ENCODE results near the gene IL32. TPM values are rescaled to one million over a fixed set of nuclear protein-coding genes. Genes with fewer than 3 reads are reported as not detected.

IL32 gene
- total RNA-seq, 4 donors from 2014 or later = 8.4 to 21.1 (median 13.1) TPM

DNA sequence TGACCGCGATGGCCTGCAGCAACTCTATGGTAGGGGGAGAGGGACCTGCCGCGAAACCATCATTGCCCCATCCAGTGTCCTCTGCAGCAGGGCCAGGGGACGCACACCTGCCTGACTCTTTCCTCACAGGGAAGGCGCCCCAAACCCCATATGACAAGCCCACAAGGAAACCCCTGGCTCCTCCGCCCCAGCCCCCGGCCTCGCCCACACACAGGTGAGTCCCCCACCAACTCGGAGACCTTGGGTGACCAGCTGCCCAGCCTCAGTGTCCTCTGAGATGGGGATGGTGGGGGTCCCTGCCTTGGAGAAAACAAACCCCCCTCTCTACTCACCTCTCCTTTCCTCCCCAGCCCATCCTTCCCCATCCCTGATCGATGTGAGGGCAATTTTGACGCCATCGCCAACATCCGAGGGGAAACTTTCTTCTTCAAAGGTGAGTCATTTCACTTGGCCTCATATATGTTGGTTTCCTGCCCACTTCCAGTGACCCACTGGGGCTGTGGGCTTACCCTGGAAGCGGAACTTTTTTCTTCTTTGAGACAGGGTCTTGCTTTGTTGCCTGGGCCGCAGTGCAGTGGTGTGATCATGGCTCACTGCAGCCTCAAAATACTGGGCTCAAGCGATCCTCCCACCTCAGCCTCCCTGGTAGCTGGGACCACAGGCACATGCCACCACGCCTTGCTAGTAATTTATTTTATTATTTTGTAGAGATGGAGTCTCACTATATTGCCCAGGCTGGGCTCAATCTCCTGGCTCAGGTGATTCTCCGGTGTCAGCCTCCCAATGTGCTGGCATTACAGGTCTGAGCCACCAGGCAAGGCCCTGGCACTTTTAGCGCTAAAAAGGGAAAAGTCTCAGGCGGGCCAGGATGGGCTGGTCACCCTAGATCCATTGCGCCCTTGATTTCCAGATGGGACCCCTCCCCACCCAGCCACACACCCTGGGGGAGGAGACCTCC is 8.0 kb upstream of the IL32 start:
- TF ChIP-seq, protein P1, sequence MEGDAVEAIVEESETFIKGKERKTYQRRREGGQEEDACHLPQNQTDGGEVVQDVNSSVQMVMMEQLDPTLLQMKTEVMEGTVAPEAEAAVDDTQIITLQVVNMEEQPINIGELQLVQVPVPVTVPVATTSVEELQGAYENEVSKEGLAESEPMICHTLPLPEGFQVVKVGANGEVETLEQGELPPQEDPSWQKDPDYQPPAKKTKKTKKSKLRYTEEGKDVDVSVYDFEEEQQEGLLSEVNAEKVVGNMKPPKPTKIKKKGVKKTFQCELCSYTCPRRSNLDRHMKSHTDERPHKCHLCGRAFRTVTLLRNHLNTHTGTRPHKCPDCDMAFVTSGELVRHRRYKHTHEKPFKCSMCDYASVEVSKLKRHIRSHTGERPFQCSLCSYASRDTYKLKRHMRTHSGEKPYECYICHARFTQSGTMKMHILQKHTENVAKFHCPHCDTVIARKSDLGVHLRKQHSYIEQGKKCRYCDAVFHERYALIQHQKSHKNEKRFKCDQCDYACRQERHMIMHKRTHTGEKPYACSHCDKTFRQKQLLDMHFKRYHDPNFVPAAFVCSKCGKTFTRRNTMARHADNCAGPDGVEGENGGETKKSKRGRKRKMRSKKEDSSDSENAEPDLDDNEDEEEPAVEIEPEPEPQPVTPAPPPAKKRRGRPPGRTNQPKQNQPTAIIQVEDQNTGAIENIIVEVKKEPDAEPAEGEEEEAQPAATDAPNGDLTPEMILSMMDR (IDR thresholded peaks at IDR 0.05; ENCODE audit: low read depth) = no peak

DNA sequence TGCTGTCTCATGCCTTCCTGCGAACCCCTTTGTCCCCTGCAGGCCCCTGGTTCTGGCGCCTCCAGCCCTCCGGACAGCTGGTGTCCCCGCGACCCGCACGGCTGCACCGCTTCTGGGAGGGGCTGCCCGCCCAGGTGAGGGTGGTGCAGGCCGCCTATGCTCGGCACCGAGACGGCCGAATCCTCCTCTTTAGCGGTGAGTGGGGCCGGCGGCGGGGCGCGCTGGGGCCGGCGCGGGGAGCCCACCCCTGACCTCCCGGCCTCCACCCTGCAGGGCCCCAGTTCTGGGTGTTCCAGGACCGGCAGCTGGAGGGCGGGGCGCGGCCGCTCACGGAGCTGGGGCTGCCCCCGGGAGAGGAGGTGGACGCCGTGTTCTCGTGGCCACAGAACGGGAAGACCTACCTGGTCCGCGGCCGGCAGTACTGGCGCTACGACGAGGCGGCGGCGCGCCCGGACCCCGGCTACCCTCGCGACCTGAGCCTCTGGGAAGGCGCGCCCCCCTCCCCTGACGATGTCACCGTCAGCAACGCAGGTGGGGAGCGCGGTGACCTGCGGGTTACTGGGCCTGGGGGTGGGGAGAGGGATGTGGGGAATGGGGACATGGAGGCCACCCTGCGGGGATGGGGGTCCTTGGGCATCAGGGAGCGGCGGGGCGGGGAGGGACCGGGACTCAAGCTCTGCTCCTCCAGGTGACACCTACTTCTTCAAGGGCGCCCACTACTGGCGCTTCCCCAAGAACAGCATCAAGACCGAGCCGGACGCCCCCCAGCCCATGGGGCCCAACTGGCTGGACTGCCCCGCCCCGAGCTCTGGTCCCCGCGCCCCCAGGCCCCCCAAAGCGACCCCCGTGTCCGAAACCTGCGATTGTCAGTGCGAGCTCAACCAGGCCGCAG is 7.1 kb upstream of the IL32 start:
- TF ChIP-seq, protein P1 (IDR thresholded peaks at IDR 0.05; ENCODE audit: low read depth) = no peak

DNA sequence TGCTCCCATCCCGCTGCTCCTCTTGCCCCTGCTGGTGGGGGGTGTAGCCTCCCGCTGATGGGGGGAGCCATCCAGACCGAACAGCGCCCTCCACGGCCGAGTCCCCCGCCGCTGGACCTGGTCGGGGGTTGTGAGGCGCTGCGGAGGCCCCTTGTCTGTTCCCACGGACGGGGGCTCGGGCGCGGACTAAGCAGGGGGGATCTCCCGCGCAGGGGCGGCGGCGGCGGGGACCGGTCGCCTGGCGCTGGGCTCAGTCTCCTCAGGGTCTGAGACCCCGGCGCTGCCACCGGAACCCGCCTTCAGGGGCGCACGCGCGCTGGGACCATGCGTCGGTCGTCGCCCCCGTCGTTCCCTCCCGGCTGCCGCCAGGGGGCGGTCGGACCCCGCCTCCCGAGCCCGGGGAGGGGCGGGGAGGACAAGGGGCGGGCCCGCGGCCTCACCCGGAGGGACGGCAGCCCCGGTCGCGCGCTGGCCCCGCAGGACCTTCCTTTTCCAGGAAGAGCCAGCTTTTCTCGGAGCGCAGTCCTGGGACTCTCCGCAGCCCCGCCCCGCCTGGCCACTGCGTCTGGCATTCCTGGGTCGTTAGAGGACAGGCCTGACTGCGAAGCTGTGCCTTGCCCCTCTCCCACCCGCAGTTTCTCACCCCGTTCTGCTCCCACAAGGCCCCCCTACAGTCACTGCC is 6.3 kb upstream of the IL32 start:
- TF ChIP-seq, protein P1 (IDR thresholded peaks at IDR 0.05; ENCODE audit: low read depth) = no peak

DNA sequence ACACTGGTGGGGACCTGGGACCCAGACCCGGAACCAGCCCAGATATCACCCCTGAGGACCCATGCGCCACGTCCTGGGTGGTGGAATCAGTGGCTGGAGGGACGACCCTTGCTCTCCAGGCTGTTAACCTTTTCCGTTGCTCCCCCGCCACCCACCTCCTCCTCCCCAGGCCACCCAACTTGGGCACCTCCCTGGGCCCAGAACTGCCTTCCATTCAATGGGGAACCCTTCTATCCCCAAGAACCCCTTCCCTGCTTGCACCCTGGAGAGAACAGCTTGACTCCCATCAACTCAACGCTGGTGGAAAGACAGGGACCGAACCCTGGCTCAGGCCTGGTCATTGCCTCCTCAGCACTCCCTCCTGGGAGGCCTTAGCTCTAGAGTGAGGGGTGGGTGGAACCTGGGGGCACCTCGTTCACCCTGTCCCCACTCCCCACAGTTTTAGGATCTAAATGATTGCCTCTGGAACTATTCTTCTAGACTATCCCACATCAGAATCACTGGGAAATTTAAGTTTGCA is 5.7 kb upstream of the IL32 start:
- TF ChIP-seq, protein P1 (IDR thresholded peaks at IDR 0.05; ENCODE audit: low read depth) = no peak

DNA sequence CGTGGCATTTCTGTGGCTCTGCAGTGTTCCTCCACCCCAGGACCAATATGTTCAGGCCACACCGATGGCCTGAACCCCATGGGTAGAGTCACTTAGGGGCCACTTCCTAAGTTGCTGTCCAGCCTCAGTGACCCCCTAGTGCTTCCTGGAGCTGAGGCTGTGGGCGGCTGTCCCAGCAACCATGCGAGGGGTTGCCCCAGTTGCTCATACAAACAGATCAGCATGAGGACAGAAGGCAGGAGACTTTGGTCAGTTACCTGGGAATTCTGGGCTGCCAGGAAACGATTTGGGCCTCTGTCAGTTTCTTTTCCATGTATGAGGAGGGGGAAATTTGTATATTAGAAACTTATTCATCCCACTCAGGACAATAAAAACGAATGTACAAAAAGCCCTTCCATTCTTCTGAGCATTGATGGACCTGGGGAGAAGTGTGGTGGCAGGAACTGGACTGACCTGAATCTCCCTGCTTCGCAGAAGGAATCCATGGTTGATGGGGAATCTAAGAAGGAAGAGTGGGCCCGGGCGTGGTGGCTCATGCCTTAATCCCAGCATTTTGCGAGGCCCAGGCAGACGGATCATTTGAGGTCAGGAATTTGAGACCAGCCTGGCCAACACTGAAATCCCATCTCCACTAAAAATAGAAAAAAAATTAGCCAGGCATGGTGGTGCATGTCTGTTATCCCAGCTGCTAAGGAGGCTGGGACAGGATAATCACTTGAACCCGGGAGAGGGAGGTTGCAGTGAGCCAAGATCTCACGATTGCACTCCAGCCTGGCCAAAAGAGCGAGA is 4.9 kb upstream of the IL32 start:
- TF ChIP-seq, protein P1 (IDR thresholded peaks at IDR 0.05; ENCODE audit: low read depth) = no peak

DNA sequence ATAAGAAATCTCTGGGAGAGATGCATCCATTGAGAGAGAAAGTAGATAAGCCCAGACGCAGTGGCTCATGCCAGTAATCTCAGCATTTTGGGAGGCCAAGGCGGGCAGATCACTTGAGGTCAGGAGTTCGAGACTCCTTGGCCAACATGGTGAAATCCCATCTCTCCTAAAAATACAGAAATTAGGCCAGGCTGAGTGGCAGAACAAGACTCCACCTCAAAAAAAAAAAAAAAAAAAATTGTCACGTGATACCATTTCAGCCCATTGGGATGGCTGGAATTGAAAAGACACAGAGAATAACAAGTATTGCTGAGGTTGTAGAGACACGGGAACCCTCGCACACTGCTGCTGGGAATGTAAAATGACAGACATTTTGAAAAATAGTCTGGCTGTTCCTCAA is 2.9 kb upstream of the IL32 start:
- TF ChIP-seq, protein P1 (IDR thresholded peaks at IDR 0.05; ENCODE audit: low read depth) = no peak

All from subcutaneous adipose tissue (tissue), 4 donors.